Measurements from ENCODE around the gene VAMP4.

The VAMP4 gene

DNA sequence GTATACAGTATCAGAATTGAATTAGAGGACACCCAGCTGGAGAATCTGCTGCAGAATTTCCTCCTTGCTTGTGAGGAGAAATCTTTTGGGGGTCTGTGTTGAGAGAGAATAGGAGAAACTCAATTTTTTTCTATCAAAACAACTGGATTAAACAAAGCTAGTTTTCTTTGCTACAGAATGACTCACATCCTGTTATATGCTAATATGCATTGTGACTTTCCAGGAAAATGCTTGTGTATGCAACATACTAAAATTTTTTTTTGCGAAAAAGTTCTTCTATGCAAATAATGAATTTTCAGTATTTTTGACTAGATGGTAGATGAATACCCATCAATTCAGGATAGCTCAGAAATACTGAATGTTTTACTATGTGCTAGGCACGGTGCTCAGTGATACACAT lies 2.2 kb downstream of the VAMP4 start:
- TF ChIP-seq, protein P1, sequence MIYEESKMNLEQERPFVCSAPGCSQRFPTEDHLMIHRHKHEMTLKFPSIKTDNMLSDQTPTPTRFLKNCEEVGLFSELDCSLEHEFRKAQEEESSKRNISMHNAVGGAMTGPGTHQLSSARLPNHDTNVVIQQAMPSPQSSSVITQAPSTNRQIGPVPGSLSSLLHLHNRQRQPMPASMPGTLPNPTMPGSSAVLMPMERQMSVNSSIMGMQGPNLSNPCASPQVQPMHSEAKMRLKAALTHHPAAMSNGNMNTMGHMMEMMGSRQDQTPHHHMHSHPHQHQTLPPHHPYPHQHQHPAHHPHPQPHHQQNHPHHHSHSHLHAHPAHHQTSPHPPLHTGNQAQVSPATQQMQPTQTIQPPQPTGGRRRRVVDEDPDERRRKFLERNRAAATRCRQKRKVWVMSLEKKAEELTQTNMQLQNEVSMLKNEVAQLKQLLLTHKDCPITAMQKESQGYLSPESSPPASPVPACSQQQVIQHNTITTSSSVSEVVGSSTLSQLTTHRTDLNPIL (CRISPR knock-in tag; IDR thresholded peaks at IDR 0.05; ENCODE audit: low read depth) = no peak
- TF ChIP-seq CSRNP3 (CRISPR knock-in tag; IDR thresholded peaks at IDR 0.05) (no peak), CSDC2 (CRISPR knock-in tag; IDR thresholded peaks at IDR 0.05) (no peak), ZNF565 (CRISPR knock-in tag; conservative IDR thresholded peaks at IDR 0.05; ENCODE audit: low read depth) (no peak), ZNF70 (CRISPR knock-in tag; IDR thresholded peaks at IDR 0.05) (no peak), ZC3H10 (CRISPR knock-in tag; IDR thresholded peaks at IDR 0.05) (no peak), TSHZ2 (CRISPR knock-in tag; IDR thresholded peaks at IDR 0.05) (no peak), POU6F1 (CRISPR knock-in tag; IDR thresholded peaks at IDR 0.05; ENCODE audit: borderline replicate concordance, low read depth) (no peak), BACH2 (CRISPR knock-in tag; IDR thresholded peaks at IDR 0.05; ENCODE audit: borderline replicate concordance) (no peak), OSR1 (CRISPR knock-in tag; IDR thresholded peaks at IDR 0.05) (no peak), PATZ1 (CRISPR knock-in tag; IDR thresholded peaks at IDR 0.05; ENCODE audit: borderline replicate concordance) (no peak), ARNTL (CRISPR knock-in tag; IDR thresholded peaks at IDR 0.05; ENCODE audit: borderline replicate concordance, low read depth) (no peak), RARB (CRISPR knock-in tag; IDR thresholded peaks at IDR 0.05) (no peak), ISL1 (CRISPR knock-in tag; IDR thresholded peaks at IDR 0.05) (no peak), ZFP30 (CRISPR knock-in tag; IDR thresholded peaks at IDR 0.05) (no peak), TCF4 (CRISPR knock-in tag; IDR thresholded peaks at IDR 0.05; ENCODE audit: borderline replicate concordance) (no peak)
- no peak for ATAC-seq

DNA sequence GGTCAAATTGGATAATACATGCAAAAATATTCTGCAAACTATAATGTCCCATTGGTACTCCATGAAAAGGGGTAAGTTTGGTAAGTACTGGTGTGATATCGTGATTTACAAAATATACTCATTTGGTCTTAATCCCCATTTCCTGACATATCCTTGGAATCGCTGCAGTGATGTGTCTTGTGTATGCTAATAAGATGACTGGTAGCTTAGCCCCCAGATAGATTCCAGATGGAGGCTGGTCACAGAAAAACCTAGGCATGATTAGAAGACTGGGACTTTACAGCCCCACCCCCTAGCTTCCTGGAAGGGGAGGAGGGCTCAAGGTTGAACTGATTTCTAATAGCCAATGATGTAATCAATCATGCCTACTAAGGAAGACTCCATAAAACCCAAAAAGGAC lies 3.0 kb downstream of the VAMP4 start:
- TF ChIP-seq ZNF8 (CRISPR knock-in tag; IDR thresholded peaks at IDR 0.05) (no peak), TSHZ2 (CRISPR knock-in tag; IDR thresholded peaks at IDR 0.05) (no peak), ESRRG (CRISPR knock-in tag; IDR thresholded peaks at IDR 0.05) (no peak), CSDC2 (CRISPR knock-in tag; IDR thresholded peaks at IDR 0.05) (no peak), ZC3H10 (CRISPR knock-in tag; IDR thresholded peaks at IDR 0.05) (no peak), ZFP30 (CRISPR knock-in tag; IDR thresholded peaks at IDR 0.05) (no peak), ZNF70 (CRISPR knock-in tag; IDR thresholded peaks at IDR 0.05) (no peak), PPARA (CRISPR knock-in tag; IDR thresholded peaks at IDR 0.05; ENCODE audit: borderline replicate concordance) (no peak)
- ATAC-seq = no peak
